GDM1 (cell line): ENCODE data around the gene NUDT14.

Experiments used
- DNase-seq: peaks from one replicate; lab custom pipeline; 2025; lab: John Stamatoyannopoulos, UW

NUDT14 gene

DNA sequence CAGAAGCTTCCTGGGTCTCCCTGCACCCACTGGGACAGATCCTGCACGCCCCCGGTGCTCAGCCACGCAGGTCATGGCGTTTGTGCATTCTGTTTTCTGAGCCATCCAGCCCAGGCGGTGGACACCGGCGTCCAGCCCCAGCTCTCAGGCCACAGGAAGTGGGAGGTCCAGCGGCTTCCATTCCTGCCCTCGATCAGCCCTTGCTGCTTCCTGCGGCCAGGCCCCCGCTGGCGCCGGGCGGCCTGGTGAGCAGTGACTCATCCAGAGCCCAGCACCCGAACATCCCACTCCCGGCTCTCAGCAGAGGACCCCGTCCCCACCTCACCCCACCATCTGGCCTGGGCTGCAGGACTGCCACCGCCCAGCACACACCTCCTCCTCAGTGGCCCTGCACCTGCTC lies 18.0 kb upstream of the NUDT14 start:
- DNase-seq: no peak

DNA sequence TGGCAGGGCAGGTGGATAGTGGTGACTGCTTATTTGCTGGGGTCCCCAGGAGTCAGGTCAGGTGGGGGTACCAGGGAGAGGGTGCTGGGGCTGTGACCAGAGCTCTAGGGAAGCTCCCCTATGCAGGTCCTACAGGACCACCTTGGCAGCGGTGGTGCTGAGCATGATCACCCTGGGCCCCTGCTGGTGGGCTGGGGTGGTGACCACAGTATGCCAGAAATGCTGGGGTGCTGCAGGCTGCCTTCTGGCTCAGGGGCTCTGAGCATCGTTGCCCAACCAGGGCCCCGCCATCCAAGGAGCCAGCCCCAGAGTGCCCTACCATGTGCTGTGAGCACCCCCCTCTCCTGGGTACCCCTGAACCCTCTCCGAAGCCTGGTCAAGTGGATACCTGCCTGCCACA lies 17.5 kb upstream of the NUDT14 start:
- DNase-seq: no peak

GRCh38 chr14:105197211-105197641 lies 16.1 kb upstream of the NUDT14 start:
- DNase-seq: no peak

DNA sequence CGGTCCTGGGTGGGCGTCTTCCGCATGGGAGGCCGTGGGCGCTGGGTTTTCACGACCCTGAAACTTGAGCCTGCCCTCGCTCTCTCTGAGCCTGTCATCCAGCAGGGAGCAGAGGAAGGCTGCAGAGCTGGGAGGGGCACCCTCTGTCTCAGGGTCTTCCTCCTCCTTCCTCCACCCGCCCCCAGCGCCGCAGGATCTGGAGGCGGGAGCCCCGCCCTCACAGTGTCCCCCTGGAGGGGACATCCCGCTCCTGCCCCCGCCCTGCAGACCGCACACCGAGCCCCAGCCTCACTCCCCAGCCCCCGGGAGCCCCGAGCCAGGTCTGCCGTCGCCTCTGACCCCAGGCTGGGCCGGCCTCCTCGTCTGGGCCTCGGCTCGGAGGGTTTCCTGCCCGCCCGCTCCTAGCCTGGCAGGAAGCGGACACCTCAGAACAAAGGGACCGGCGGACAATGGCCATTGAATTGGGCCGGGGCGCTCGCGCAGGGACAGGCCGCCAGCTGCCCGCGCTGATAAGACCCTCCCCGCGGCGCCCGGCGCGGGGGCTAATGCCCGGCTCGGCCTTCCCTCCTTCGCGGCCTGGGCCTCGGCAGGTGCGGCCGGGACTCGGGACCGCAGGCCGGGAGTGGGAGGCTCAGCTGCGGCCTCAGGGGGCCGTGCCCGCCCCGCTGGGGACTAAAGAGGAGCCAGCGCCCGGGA lies 15.3 kb upstream of the NUDT14 start:
- no peak for DNase-seq

DNA sequence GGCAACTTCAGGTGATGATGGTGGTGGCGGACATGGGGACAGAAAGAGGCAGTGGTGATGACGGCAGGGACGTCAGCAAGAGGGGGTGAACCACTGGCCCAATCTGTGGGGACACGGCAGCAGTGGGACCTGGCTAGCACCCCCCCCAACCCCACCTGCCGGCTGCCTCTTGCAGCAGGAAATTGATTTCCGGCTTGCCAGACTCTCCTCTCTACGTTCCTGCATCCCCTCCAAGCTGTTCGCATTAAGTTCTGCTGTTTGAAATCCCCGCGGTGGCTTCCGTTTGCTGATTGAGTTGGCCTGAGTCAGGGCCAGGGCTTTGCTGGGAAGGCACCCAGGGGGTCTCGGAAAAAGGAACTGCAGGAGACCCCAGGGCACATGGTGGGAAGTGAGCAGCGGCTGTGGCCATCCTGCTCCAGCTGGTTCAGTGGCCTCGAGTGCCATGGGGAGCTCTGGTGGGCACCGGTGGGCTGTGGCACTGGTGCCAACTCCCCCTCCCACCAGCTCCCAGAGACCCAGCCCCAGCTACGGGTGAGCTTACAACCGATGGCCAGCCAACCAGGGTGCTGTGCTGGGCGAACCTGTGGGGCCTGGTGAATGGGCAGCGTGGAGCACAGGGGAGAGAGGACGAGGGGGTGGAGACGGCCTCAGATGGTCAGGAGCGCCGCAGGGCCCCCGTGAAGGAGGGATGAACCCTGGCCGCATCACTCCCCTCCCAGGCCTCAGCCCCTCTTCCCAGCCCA lies 14.6 kb upstream of the NUDT14 start:
- DNase-seq: no peak

- no peak for DNase-seq
Observed at GRCh38 chr14:105195051-105195450, 13.9 kb upstream of the NUDT14 start.

GRCh38 chr14:105193916-105194782 lies 13.0 kb upstream of the NUDT14 start:
- no peak for DNase-seq

DNA sequence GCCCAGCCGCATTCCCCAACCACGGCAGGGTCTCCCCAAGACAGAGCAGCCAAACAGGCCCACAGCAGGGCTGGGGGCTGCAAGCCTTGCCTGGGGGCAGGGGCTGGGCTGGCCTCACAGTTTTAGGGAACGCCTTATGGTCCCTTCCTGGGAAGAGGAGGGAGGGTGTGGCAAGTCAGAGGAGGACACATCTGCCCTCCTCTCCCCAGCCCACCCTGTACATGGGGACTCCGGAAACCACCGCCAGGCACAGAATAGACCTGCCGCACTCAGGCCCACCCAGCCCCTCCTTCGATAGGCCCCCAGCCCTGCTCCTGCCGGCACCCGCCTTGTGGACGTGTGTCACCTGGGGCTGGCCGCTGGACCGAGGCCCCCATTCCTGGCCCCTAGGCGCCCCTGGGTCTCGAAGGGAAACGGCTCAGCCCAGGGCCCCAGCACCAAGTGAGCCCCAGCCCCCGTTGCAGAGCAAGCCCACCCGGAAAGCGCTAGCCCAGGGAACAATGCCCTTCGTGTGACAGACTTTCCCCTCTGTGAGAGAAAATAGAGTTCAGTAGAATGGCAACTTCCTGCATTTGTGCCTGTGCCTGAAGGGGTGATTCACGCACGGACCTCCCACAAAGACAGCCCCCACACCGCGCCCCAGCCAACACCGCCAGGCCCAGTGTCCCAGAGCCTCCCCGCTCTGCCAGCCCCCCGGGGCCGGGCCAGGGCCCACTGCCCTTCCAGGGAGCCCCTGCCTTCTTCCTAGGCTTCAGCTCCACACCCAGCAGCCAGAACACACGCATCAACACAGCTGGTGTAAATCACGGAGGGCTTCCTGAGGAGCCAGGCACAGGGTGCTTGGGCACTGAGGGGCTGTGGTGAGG lies 12.0 kb upstream of the NUDT14 start:
- DNase-seq: no peak

- DNase-seq: no peak
Observed at GRCh38 chr14:105187935-105188524, 6.9 kb upstream of the NUDT14 start.

GRCh38 chr14:105187116-105187515 lies 6.0 kb upstream of the NUDT14 start:
- DNase-seq: no peak

- no peak for DNase-seq
Observed at GRCh38 chr14:105185973-105186372, 4.9 kb upstream of the NUDT14 start.

DNA sequence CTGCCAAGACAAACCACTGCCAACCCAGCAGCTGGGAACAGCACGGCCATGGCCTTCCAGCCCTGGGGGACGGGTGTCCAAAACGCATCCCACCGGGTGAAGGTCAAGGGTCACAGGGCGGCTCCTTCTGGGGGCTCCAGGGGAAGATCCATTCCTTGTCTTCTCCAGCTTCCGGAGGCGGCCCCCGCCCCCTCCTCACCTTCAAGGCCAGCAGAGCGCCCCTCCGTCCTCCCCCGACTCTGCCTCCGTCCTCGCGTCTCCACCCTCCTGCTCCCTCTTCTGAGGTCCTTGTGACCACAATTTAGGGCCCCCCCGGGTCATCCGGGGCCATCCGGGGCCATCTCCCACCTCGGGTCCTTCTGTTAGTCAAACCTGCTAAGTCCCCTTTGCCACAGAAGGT lies 3.9 kb upstream of the NUDT14 start:
- no peak for DNase-seq

DNA sequence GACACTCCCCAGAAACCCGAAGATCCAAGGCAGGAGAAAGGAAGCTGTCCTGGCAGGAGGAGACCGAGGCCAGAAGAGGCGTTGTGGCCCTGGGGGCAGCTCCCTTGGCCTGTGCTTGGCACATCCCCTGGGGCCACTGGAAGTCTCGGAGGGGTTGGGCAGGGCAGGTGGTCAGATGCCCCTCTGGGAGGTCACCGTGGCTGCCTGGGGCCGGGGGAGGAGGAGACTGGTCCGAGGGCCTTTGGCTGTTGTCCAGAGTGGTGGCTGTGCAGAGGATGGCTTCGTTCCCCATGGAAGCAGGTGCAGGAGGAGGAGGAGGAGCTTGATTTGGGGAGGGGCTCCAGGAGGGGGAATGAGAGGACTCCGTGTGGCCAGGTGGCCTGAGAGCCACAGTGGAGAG lies 3.3 kb upstream of the NUDT14 start:
- DNase-seq: no peak

GRCh38 chr14:105182296-105183020 lies 1.3 kb upstream of the NUDT14 start:
- no peak for DNase-seq

- DNase-seq: no peak
Observed at GRCh38 chr14:105181549-105182295, 610 bp upstream of the NUDT14 start.

DNA sequence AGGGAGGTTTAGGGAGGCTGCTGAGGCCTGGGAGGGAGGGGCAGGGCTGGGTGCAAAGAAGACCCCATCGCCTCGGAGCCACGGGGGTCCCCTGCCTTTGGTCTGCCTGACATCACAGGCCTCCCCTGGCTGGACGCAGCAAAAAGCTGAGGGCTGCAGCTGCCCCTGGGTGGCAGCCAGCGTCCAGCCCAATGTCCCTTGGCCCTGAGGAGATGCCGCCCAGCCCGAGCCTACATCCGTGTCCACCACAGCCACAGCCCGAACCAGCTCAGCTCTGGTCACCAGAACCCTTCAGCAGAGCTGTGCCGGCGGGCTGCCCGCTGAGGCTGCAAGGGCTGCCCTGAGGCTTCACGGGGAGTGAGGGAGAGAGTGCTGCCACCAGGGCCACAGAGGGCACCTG lies 1.9 kb downstream of the NUDT14 start:
- no peak for DNase-seq

DNA sequence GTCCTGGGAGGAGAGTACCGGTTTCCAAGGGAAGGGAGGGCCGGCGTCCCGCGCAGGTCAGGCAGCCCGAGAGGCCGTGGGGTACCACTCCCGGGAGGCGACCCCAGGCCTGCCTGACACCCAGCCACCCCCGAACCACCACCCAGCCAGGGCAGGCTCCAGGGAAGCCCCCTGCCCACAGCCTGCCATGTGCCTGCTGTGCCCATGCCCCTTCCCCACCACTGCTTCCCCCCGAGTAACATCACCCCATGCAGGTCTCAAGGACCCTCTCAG lies 2.3 kb downstream of the NUDT14 start:
- DNase-seq: no peak

- no peak for DNase-seq
Observed at GRCh38 chr14:105178069-105178867, 2.8 kb downstream of the NUDT14 start.

- no peak for DNase-seq
Observed at GRCh38 chr14:105177082-105177481, 4.0 kb downstream of the NUDT14 start.
